GM21447 (cell line): ENCODE measurements around the gene SPP1.

Source experiments
- ATAC-seq: cut with Tn5 transposase; IDR thresholded peaks from one replicate; pipeline ENCODE4 v1.9.1; 2021; ENCODE audit not compliant: unreplicated experiment

The SPP1 gene

DNA sequence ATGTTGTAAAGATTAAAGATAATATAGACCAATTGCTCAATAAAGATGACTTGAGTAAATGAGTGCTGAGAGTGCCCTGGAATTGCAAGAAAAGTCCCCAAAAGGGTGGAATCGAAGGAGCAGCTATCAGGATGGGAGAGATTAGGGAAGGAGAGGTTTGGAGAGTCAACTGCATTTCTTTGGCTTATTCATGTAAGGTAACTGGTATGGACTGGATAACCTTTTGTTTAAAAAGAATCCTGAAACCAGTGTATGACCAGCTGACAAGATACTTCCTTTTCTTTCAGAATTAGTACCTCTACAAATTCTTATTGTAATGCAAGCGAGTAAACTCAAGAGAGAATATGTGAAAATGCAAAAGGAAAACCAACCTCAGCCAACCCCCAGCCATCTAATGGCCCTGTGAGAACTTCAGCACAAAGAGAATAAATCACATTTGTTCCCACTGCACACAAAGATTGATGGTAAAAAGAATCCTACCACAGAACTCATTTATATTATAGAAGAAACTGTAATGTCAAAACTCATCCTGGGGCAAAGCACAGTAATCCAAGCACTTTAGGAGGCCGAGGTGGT is 24.5 kb upstream of the SPP1 start:
- no peak for ATAC-seq

- ATAC-seq = no peak
Observed at GRCh38 chr4:87953826-87954225, 21.7 kb upstream of the SPP1 start.

DNA sequence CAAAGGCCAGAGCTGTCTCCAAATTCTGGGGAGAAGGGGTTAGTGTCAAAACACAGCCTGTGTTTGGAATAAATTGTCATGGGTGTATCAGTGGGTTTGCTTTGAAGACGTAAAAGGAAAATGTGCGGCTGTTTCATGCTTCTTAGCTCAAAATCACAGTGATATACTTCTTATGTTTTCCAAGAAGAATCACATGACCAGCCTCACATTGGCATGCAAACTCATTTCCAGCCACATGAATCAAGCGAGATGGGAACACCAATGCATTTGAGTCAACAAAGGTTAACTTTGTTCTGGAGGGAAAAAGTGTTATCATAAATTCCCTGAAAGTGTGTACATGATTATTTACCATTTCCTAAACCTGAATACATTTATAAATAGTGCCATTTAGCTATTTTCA is 19.0 kb upstream of the SPP1 start:
- no peak for ATAC-seq

DNA sequence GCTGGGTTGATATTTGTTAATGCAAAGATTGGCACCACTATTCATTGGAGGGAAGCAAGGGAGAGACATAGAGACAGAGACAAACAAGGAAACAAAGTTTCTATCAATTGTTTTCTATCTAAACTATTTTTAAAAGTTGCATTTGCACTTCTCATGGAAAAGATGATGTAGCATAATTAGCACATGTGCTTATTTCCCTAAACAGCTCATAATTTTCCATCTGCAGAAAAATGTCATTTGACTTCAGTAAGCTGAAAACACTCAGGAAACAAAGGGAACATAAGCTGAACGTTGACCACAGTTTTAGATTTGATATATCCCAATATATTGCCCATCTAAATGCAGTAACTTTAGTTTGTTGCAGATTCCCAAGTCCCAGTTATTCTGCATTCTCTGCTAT is 18.5 kb upstream of the SPP1 start:
- no peak for ATAC-seq

DNA sequence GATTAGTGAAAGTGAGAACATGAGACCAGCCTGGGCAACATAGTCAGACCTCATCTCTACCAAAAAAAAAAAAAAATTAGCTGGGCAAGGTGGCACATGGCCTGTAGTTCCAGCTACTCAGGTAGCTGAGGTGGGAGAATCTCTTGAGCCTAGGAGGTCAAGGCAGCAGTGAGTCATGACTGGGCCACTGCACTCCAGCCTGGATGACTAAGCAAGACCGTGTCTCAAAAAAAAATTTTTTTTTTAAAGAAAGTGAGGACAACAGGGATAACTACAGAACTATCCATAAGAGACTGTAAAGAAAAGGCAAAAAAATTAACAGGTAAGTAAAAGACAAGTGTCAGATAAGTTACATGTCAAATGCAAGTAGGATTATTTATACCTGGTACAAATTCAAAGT is 13.5 kb upstream of the SPP1 start:
- ATAC-seq = no peak

DNA sequence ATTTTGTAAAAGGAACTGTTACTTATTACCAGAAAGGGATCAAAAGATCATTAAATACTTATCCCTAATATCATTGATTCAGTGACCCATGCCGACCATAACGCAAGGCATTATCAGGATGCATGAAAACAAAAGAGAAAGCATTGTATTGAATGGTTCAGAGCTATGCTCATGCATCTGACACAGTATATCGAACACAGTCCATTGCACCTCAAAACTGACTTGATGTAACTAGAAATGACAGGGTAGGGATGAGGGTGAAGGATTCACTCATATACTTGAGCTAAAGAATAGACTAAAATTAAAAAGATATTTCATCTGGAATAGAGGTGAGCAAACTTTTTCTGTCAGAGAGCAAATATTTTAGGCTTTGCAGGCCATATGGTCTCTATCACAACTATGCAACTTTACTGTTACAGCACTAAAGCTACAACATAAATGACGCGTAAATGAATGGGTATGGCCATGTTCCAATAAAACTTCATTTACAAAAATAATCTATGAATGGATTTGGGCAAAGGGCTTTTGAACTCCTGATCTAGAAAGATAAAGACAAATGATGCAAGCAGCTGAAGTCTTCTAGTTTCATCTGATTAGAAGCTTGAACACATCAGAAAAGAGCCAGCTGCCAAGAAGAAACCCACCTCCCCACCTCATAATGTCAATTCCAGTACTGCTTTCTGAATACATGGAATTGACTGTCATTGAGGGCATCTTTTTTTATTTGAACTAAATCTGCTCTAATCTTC is 12.9 kb upstream of the SPP1 start:
- ATAC-seq = no peak

DNA sequence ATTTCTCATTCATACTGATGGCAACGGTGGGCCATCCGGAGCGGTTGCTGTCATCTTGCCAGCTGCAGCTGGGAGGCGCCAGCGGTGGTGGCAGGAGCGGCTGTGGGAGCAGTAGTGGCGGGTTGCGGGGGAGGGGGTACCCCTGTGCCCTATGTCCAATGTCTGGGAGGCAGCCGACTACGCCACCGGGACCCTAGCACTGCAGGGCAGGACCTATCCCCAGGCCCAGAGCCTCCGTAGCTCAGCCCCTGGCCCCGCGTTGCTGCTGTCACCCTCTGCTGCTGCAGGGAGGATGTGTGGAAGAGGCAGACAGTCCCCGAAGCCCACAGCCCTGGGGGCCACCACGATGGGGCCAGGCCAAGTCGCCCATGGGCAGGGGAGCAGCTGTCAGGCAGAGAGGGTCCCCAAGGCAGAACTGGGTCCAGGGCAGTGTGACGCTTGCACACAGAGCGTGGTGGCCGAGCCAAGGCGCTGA is 10.0 kb upstream of the SPP1 start:
- no peak for ATAC-seq

- no peak for ATAC-seq
Observed at GRCh38 chr4:87966095-87966496, 9.4 kb upstream of the SPP1 start.

GRCh38 chr4:87967193-87967592 is 8.3 kb upstream of the SPP1 start:
- ATAC-seq = no peak

GRCh38 chr4:87970121-87970520 is 5.4 kb upstream of the SPP1 start:
- ATAC-seq = no peak

DNA sequence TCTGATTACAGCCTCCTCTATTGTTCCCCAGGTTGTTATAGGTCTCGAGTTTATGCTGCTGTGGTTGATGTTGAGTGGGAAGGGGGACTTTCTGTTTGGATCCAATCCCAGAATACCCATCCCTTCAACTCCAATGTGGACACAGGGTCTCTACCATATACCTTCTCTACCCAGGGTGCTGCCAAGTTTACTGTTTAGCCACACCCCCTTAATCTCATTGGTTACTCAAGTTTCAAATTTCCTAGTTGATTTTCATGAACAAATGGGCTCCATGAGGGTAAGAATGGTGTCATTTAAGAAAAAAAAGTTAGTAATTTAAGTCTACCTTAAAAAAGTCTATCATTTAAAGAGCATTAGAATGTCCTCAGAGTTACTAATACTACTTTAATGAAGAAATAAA is 3.6 kb upstream of the SPP1 start:
- ATAC-seq = no peak

GRCh38 chr4:87973283-87974169 is 2.0 kb upstream of the SPP1 start:
- ATAC-seq = peak; percentile 60

- ATAC-seq = peak; percentile 27
Observed at GRCh38 chr4:87974856-87975462, 555 bp upstream of the SPP1 start.

- no peak for ATAC-seq
Observed at GRCh38 chr4:87977521-87978278, 2.2 kb downstream of the SPP1 start.

DNA sequence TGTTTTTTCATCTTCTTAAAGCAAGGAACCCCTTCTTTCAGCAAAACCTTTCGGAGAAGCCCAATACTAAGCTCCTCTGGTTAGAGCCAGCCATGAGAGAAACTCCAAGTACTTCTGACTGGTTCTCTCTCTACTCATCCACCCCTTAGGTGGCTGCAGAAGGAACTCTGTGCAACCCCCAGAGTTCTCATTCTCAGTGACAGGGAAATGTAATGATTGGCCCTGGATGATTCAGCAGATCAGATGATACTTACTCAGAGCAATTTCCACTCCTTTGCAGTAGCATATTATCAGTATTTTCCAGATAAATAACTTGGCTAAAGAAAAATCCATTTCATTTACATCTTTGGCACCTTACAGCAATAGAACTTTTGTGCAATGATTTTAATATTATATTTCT is 3.2 kb downstream of the SPP1 start:
- no peak for ATAC-seq

- no peak for ATAC-seq
Observed at GRCh38 chr4:87979810-87980209, 4.3 kb downstream of the SPP1 start.

DNA sequence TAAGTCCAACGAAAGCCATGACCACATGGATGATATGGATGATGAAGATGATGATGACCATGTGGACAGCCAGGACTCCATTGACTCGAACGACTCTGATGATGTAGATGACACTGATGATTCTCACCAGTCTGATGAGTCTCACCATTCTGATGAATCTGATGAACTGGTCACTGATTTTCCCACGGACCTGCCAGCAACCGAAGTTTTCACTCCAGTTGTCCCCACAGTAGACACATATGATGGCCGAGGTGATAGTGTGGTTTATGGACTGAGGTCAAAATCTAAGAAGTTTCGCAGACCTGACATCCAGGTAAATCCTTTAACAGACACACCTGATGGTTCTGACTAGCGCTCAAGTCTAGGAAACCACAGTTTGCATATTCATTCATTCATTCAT is 6.0 kb downstream of the SPP1 start:
- no peak for ATAC-seq

DNA sequence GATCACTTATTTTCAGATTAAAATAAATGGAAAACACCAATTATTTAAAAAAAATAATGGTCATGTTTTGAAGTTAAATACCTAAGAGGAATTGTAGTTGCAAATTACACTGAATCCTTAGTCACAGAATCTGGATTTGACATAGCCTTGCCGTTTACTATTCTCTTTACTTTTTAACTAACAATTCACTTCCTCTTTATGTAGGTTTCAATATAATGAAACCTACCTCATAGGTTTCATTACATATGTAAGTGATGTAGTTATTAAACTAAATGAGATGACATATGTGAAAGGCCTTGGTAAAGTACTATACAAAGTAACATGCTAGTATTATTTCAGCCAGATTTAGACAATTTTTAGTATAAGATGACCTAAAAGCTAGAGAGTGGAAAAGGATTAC is 6.5 kb downstream of the SPP1 start:
- ATAC-seq = no peak

DNA sequence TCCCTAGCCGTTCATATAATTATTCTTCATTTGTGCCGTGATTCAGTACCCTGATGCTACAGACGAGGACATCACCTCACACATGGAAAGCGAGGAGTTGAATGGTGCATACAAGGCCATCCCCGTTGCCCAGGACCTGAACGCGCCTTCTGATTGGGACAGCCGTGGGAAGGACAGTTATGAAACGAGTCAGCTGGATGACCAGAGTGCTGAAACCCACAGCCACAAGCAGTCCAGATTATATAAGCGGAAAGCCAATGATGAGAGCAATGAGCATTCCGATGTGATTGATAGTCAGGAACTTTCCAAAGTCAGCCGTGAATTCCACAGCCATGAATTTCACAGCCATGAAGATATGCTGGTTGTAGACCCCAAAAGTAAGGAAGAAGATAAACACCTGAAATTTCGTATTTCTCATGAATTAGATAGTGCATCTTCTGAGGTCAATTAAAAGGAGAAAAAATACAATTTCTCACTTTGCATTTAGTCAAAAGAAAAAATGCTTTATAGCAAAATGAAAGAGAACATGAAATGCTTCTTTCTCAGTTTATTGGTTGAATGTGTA is 7.0 kb downstream of the SPP1 start:
- ATAC-seq = no peak

- no peak for ATAC-seq
Observed at GRCh38 chr4:87983996-87984395, 8.5 kb downstream of the SPP1 start.
